Colonic mucosa (tissue), 4 donors: ENCODE results near the gene SLC7A4. TPM values are rescaled to one million over a fixed set of nuclear protein-coding genes. Genes with fewer than 3 reads are reported as not detected.

ENCODE experiments used
- DNase-seq: peaks from one replicate; pipeline ENCODE4 v3.0.0-alpha.2; 2020
- H3K27ac ChIP-seq: fragments of 200-600 bp; one replicate; pipeline ENCODE4 v1.8.0; 2021
- H3K27me3 ChIP-seq: fragments of 200-600 bp; one replicate; pipeline ENCODE4 v1.8.0; 2021
- H3K36me3 ChIP-seq: fragments of 200-600 bp; one replicate; pipeline ENCODE4 v1.8.0; 2021
- H3K4me1 ChIP-seq: fragments of 200-600 bp; one replicate; pipeline ENCODE4 v1.8.0; 2021; ENCODE audit warnings: mild to moderate bottlenecking
- H3K4me3 ChIP-seq: fragments of 200-600 bp; one replicate; pipeline ENCODE4 v1.8.0; 2021
- H3K9ac ChIP-seq, 2 donors: one replicate each; pipeline ENCODE4 v1.7.0; 2013; ENCODE audit warnings: control low read depth in 2 of 2, low read depth in 2 of 2, low read length in 2 of 2
- H3K9me3 ChIP-seq: fragments of 200-600 bp; one replicate; pipeline ENCODE4 v1.8.0; 2021
- intact Hi-C: fragments of 100-400 bp; cut with DNase I; formaldehyde crosslinking; loops from one replicate; pipeline ENCODE4 v1.14.1; 2022
- microRNA-seq: library from miRNA; unstranded; fragments of <30 nt; microRNA quantifications from one replicate; pipeline ENCODE4, GENCODE V29; 2019
- total RNA-seq, 2 donors: library from RNA; stranded (reverse); fragmentation: NEBNext Ultra II Directional in 1 of 2; extraction: Animal tissue kit (Norgen Biotek cat#: 25700) in 1 of 2; gene quantifications; one replicate each; pipeline ENCODE4 v1.2.1, GENCODE V29; 2021
- TF ChIP-seq, protein P1 (sequence below): fragments of 200-600 bp; IDR thresholded peaks from one replicate; pipeline ENCODE4 v1.8.0; 2022; ENCODE audit warnings: antibody characterized with exemption, mild to moderate bottlenecking
- donor health status: healthy.
- donor health status: DM: no; HTN: no; CAD: no.
- donor health status: DM: no; HTN: no; CAD: no.

Gene SLC7A4
- total RNA-seq, 2 donors from 2014 or later, result 3.3 to 3.9 TPM

- intact Hi-C loops, result no loop called here
- Histone ChIP-seq H3K9ac (peak overlapping the region; percentile 47 to 64), H3K9me3 (no peaks in the 10 kb centered on the region), H3K27me3 (no peaks in the 10 kb centered on the region), H3K36me3 (no peaks in the 10 kb centered on the region), H3K27ac (no peak overlapping the region), H3K4me3 (peak overlapping the region; percentile 7), H3K4me1 (peaks cover 12% of the 10 kb centered on the region)
- peak; percentile 89 for DNase-seq
- TF ChIP-seq, protein P1, sequence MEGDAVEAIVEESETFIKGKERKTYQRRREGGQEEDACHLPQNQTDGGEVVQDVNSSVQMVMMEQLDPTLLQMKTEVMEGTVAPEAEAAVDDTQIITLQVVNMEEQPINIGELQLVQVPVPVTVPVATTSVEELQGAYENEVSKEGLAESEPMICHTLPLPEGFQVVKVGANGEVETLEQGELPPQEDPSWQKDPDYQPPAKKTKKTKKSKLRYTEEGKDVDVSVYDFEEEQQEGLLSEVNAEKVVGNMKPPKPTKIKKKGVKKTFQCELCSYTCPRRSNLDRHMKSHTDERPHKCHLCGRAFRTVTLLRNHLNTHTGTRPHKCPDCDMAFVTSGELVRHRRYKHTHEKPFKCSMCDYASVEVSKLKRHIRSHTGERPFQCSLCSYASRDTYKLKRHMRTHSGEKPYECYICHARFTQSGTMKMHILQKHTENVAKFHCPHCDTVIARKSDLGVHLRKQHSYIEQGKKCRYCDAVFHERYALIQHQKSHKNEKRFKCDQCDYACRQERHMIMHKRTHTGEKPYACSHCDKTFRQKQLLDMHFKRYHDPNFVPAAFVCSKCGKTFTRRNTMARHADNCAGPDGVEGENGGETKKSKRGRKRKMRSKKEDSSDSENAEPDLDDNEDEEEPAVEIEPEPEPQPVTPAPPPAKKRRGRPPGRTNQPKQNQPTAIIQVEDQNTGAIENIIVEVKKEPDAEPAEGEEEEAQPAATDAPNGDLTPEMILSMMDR, result no peak
Observed at GRCh38 chr22:20979243-20979809, 53.0 kb downstream of the SLC7A4 start.

Small RNAs within 50 kb of the gene (microRNA-seq; reads per million reads assigned to microRNA genes)
- gene MIR649, result not detected

Other genes starting within 250 kb of the SLC7A4 start
- 10 to 100 TPM; 69.4 to 86.8 TPM for gene PI4KA, start 173.8 kb downstream of the SLC7A4 start, total RNA-seq
- gene SNAP29, start 173.6 kb downstream of the SLC7A4 start, total RNA-seq, result 10 to 100 TPM; 25.3 to 39.0 TPM
- gene CRKL, start 115.2 kb downstream of the SLC7A4 start, total RNA-seq, result 10 to 100 TPM; 63.6 to 82.5 TPM
- gene AIFM3, start 65.3 kb downstream of the SLC7A4 start, total RNA-seq, result 100 to 1,000 TPM in 1 of 2 donors, 10 to 100 TPM in 1; 76.9 to 156 TPM
- 10 to 100 TPM; 31.6 to 61.7 TPM for gene LZTR1, start 50.3 kb downstream of the SLC7A4 start, total RNA-seq
- 10 to 100 TPM; 12.9 to 23.3 TPM for gene THAP7, start 30.4 kb downstream of the SLC7A4 start, total RNA-seq
- gene P2RX6, start 17.4 kb downstream of the SLC7A4 start, total RNA-seq, result under 1 TPM; 0.27 to 0.62 TPM
- gene LRRC74B, start 13.4 kb upstream of the SLC7A4 start, total RNA-seq, result not detected